Liver (tissue), 3 donors: Measurements from ENCODE around the gene OR52A1.

Experiments used
- ATF3 ChIP-seq: IDR thresholded peaks from 2 replicates; pipeline ENCODE4 v1.6.1; 2016; ENCODE audit warnings: antibody characterized with exemption
- CTCF ChIP-seq: fragments of 150-350 bp; IDR thresholded peaks from 2 replicates; pipeline ENCODE4 v1.5.1; 2017; ENCODE audit warnings: improper control_type of control experiment, low read depth, low read length; ENCODE audit not compliant: missing input control
- EGR1 ChIP-seq, 2 donors: IDR thresholded peaks; 2 replicates each; pipeline ENCODE4 v1.6.1; 2016 to 2018; ENCODE audit warnings: antibody characterized with exemption in 2 of 2, low read depth in 2 of 2
- FOXA1 ChIP-seq: IDR thresholded peaks from 2 replicates; pipeline ENCODE4 v1.6.1; 2016; ENCODE audit warnings: antibody characterized with exemption
- GABPA ChIP-seq, 2 donors: IDR thresholded peaks in 1 of 2; conservative IDR thresholded peaks in 1 of 2; 2 replicates each; pipeline ENCODE4 v1.6.1; 2016; ENCODE audit warnings: antibody characterized with exemption in 2 of 2, mild to moderate bottlenecking in 1 of 2, moderate library complexity in 1 of 2
- HNF4A ChIP-seq, 2 donors: conservative IDR thresholded peaks; 2 replicates each; pipeline ENCODE4 v1.6.1; 2016; ENCODE audit warnings: antibody characterized with exemption in 2 of 2, mild to moderate bottlenecking in 2 of 2
- JUND ChIP-seq, 2 donors: IDR thresholded peaks; 2 replicates each; pipeline ENCODE4 v1.6.1; 2016; ENCODE audit warnings: antibody characterized with exemption in 2 of 2
- MAX ChIP-seq: IDR thresholded peaks from 2 replicates; pipeline ENCODE4 v1.6.1; 2016; ENCODE audit warnings: antibody characterized with exemption
- NR2F2 ChIP-seq: IDR thresholded peaks from 2 replicates; pipeline ENCODE4 v1.6.1; 2016; ENCODE audit warnings: antibody characterized with exemption
- REST ChIP-seq: IDR thresholded peaks from 2 replicates; pipeline ENCODE4 v1.6.1; 2016; ENCODE audit warnings: antibody characterized with exemption, mild to moderate bottlenecking
- RXRA ChIP-seq, 2 donors: IDR thresholded peaks; 2 replicates each; pipeline ENCODE4 v1.6.1; 2017 to 2018; ENCODE audit warnings: antibody characterized with exemption in 2 of 2, mild to moderate bottlenecking in 1 of 2
- TAF1 ChIP-seq: conservative IDR thresholded peaks from 2 replicates; pipeline ENCODE4 v1.6.1; 2016; ENCODE audit warnings: antibody characterized with exemption, mild to moderate bottlenecking
- YY1 ChIP-seq: IDR thresholded peaks from 2 replicates; pipeline ENCODE4 v1.6.1; 2016; ENCODE audit warnings: antibody characterized with exemption, mild to moderate bottlenecking
- ZBTB33 ChIP-seq: IDR thresholded peaks from 2 replicates; pipeline ENCODE4 v1.6.1; 2016; ENCODE audit warnings: antibody characterized with exemption
- donor health status: healthy.
- donor health status: healthy.

- TF ChIP-seq CTCF (no peak), TAF1 (no peak), NR2F2 (no peak), HNF4A (conservative IDR thresholded peaks at IDR 0.05) (no peak), REST (no peak), JUND (IDR thresholded peaks at IDR 0.05) (no peak), RXRA (IDR thresholded peaks at IDR 0.05) (no peak), YY1 (no peak), FOXA1 (no peak), ATF3 (no peak), MAX (no peak), EGR1 (IDR thresholded peaks at IDR 0.05; ENCODE audit: low read depth in 2 of 2) (no peak), GABPA (IDR thresholded peaks at IDR 0.05 in 1 of 2, conservative IDR thresholded peaks at IDR 0.05 in 1 of 2) (no peak), ZBTB33 (no peak)
These were observed at the start of gene OR52A1 for GRCh38 chr11:5154657-5155056.
